GM12878 (cell line): ENCODE data around the gene SUCO. TPM values are rescaled to one million over a fixed set of nuclear protein-coding genes. Genes with fewer than 3 reads are reported as not detected.

Source experiments
- ATAC-seq: fragments of 200-7000 bp; cut with Tn5 transposase; 3 replicates; pipeline ENCODE4 v1.9.1; 2020; ENCODE audit warnings: mild to moderate bottlenecking, moderate library complexity
- BruUV-seq: library from RNA; stranded (reverse); fragments of 400-500 nt; replicated peaks from 2 replicates; lab custom pipeline; 2021; lab: Mats Ljungman, UMichigan
- CTCF ChIA-PET: fragments of 300-600 bp; sonication (Branson Sonifier 250); formaldehyde crosslinking; extraction: SDS; loops from one replicate; lab custom pipeline; 2021; ENCODE audit warnings: inconsistent platforms; lab: Yijun Ruan, JAX
- POLR2A ChIA-PET: fragments of 350-600 bp; formaldehyde crosslinking; extraction: SDS; loops from one replicate; lab custom pipeline; 2021; ENCODE audit warnings: inconsistent platforms; lab: Charles Lee
- RAD21 ChIA-PET: fragments of 300-600 bp; sonication (Branson Sonifier 250); formaldehyde crosslinking; loops from one replicate; lab custom pipeline; 2023; ENCODE audit warnings: antibody characterized with exemption; ENCODE audit not compliant: unreplicated experiment; lab: Charles Lee
- SMC1A ChIA-PET: fragments of 300-600 bp; sonication (Branson Sonifier 250); formaldehyde crosslinking; loops from one replicate; lab custom pipeline; 2023; ENCODE audit not compliant: unreplicated experiment, uncharacterized antibody; lab: Charles Lee
- DNase-seq: peaks from one replicate; pipeline ENCODE4 v3.0.0-alpha.2; 2011; ENCODE audit warnings: low read depth, low spot score
- FAIRE-seq: peaks from 3 replicates; lab custom pipeline; 2011; peaks lifted over from hg19 to GRCh38; lab: Jason Lieb, UNC
- H2AFZ ChIP-seq: 2 replicates; pipeline ENCODE4 v1.6.0; 2011; ENCODE audit warnings: low read depth, low read length, control low read depth; ENCODE audit not compliant: control insufficient read depth
- H3K27ac ChIP-seq: 2 replicates; pipeline ENCODE4 v1.5.1; 2011; ENCODE audit warnings: control low read depth; ENCODE audit not compliant: control insufficient read depth, insufficient read depth
- H3K27me3 ChIP-seq, 2 experiments: replicated peaks in 1 of 2; 2 replicates each; pipeline versions ENCODE4 v1.6.0 to v1.6.1; 2011; ENCODE audit warnings: low read length in 1 of 2; ENCODE audit not compliant: control insufficient read depth in 2 of 2, insufficient read depth in 2 of 2
- H3K36me3 ChIP-seq, 2 experiments: 2 replicates each; pipeline ENCODE4 v1.5.1; 2011; ENCODE audit warnings: low read length in 1 of 2; ENCODE audit not compliant: control insufficient read depth in 2 of 2, insufficient read depth in 2 of 2
- H3K4me1 ChIP-seq: 2 replicates; pipeline ENCODE4 v1.6.1; 2011; ENCODE audit warnings: mild to moderate bottlenecking, low read length, moderate library complexity, mixed read lengths; ENCODE audit not compliant: control insufficient read depth, insufficient read depth
- H3K4me2 ChIP-seq: 2 replicates; pipeline ENCODE4 v1.6.0; 2011; ENCODE audit warnings: control low read depth; ENCODE audit not compliant: control insufficient read depth, insufficient read depth
- H3K4me3 ChIP-seq: fragments of 200-600 bp; sonication (generic); 2 replicates; pipeline ENCODE4 v1.5.1; 2016
- H3K79me2 ChIP-seq: 2 replicates; pipeline ENCODE4 v1.6.0; 2011; ENCODE audit warnings: low read length; ENCODE audit not compliant: control insufficient read depth, insufficient read depth
- H3K9ac ChIP-seq: 2 replicates; pipeline ENCODE4 v1.8.0; 2011; ENCODE audit warnings: low read length, control low read depth, mixed read lengths; ENCODE audit not compliant: control insufficient read depth, insufficient read depth
- H3K9me3 ChIP-seq: replicated peaks from 3 replicates; pipeline ENCODE4 v1.5.1; 2011; ENCODE audit warnings: mild to moderate bottlenecking, low read length; ENCODE audit not compliant: control insufficient read depth, insufficient read depth
- H4K20me1 ChIP-seq: 2 replicates; pipeline ENCODE4 v1.6.0; 2011; ENCODE audit not compliant: control insufficient read depth, insufficient read depth
- JUNB ChIP-seq: IDR thresholded peaks from 2 replicates; pipeline ENCODE4 v1.6.1; 2016; ENCODE audit warnings: antibody characterized with exemption, mild to moderate bottlenecking
- PAX8 ChIP-seq: fragments of 450-650 bp; IDR thresholded peaks from 2 replicates; pipeline ENCODE4 v1.6.1; 2017; ENCODE audit warnings: mild to moderate bottlenecking, moderate library complexity
- POLR2AphosphoS5 ChIP-seq: IDR thresholded peaks from 2 replicates; pipeline ENCODE4 v1.6.1; 2011; ENCODE audit warnings: mild to moderate bottlenecking, low read length, inconsistent platforms
- RUNX3 ChIP-seq: IDR thresholded peaks from 2 replicates; pipeline ENCODE4 v1.6.1; 2012; ENCODE audit warnings: low read length, inconsistent platforms
- SIN3A ChIP-seq: IDR thresholded peaks from 2 replicates; pipeline ENCODE4 v1.6.1; 2012; ENCODE audit warnings: low read depth, low read length, improper control_type of control experiment
- TAF1 ChIP-seq: IDR thresholded peaks from 2 replicates; pipeline ENCODE4 v1.6.1; 2011; ENCODE audit warnings: mild to moderate bottlenecking, low read depth, low read length, borderline replicate concordance
- WGBS: methylation state at CpG from one replicate; pipeline ENCODE4 v1.1.6; 2016; ENCODE audit warnings: low lambda C conversion rate; ENCODE audit not compliant: insufficient replicate concordance, insufficient coverage; ENCODE audit errors: missing lambda C conversion rate; 5-methylcytosine and 5-hydroxymethylcytosine counted together
- in situ Hi-C: fragments of 300-500 bp; cut with MboI; formaldehyde crosslinking; loops from 9 replicates; pipeline ENCODE4 v1.14.3; 2018; ENCODE audit warnings: mixed read lengths
- intact Hi-C: fragments of 100-400 bp; cut with micrococcal nuclease; formaldehyde crosslinking; loops from one replicate; pipeline ENCODE4 v1.14.2; 2022; ENCODE audit not compliant: unreplicated experiment
- polyA plus RNA-seq, 11 experiments: library from polyadenylated mRNA; depleted of rRNA in 4 of 11; unstranded in 6 of 11; stranded (reverse) in 5 of 11; fragments of >200 nt; fragmentation: Nextera tagmentation in 4 of 11; fragmentation: Illumina TruSeq in 1 of 11; extraction: Ambion mirVana in 4 of 11; extraction: Trizol in 1 of 11; gene quantifications; 1 replicate in 1 of 11; 2 replicates in 10 of 11; pipeline versions ENCODE4 v1.2.1 to v1.2.3, GENCODE V29; 2011 to 2016; ENCODE audit warnings: inconsistent platforms in 2 of 11, missing spikeins in 2 of 11, low read depth in 1 of 11
- total RNA-seq, 4 experiments: library from RNA; depleted of rRNA in 3 of 4; stranded (reverse); fragments of >200 nt in 3 of 4; fragmentation: Illumina TruSeq in 1 of 4; extraction: Trizol in 1 of 4; gene quantifications; 2 replicates each; pipeline versions ENCODE4 v1.2.1 to v1.2.3, GENCODE V29; 2013 to 2021
- TF ChIP-seq, protein P1 (sequence below): fragments of 450-650 bp; IDR thresholded peaks from 2 replicates; pipeline ENCODE4 v1.6.1; 2017; ENCODE audit warnings: mild to moderate bottlenecking, low read depth, inconsistent platforms; ENCODE audit not compliant: poor library complexity, severe bottlenecking
- TF ChIP-seq, protein P2 (sequence below): fragments of 450-650 bp; IDR thresholded peaks from 2 replicates; pipeline ENCODE4 v1.6.1; 2017; ENCODE audit warnings: borderline replicate concordance
- TF ChIP-seq, protein P3 (sequence below): IDR thresholded peaks from 2 replicates; pipeline ENCODE4 v1.6.1; 2011; ENCODE audit warnings: low read depth, low read length, improper control_type of control experiment, borderline replicate concordance
- TF ChIP-seq, protein P4 (sequence below): fragments of 450-650 bp; IDR thresholded peaks from 2 replicates; pipeline ENCODE4 v1.6.1; 2017; ENCODE audit warnings: low read depth, mild to moderate bottlenecking, moderate library complexity
- TF ChIP-seq, protein P5 (sequence below): IDR thresholded peaks from 2 replicates; pipeline ENCODE4 v1.6.1; 2012; ENCODE audit warnings: low read depth, low read length, improper control_type of control experiment

Gene SUCO
- total and polyA plus RNA-seq, 10 of the 15 experiments (the other 5 are each of a cell fraction or from before 2014, with no cell fraction given), result 1.7 to 15.3 (median 8.4) TPM

DNA sequence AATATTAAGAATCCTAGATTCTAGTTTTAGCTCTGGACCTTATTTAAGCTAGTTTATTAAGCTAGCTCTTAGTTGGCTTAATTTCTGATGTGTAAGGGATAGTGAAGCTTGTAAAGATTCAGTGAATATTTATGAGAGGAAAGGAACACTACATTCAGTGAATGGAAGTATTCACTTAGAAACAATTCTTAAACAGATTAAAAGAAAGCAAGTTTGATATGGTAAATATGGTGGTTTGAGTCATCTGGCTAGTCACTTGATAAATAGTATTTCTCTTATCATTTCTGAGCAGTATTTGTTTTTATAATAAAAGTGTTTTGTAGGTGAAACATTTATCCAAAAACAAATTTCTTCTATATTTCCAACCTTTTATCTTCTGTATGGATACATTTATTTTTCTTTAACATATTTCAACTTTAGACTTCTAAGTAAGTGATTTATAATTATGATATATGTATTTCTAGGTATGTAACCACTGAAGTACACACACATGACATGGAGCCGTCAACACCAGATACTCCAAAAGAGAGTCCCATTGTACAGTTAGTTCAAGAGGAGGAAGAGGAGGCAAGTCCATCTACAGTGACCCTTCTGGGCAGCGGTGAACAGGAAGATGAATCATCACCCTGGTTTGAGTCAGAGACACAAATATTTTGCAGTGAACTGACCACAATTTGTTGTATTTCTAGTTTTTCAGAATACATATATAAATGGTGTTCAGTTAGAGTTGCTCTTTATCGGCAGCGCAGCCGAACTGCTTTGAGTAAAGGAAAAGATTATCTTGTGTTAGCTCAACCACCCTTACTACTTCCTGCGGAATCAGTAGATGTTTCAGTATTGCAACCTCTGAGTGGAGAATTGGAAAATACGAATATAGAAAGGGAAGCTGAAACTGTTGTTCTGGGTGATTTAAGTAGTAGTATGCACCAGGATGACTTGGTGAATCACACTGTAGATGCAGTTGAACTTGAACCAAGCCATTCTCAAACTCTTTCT is 55.6 kb downstream of the SUCO start (continued):
- TF ChIP-seq, protein P1, sequence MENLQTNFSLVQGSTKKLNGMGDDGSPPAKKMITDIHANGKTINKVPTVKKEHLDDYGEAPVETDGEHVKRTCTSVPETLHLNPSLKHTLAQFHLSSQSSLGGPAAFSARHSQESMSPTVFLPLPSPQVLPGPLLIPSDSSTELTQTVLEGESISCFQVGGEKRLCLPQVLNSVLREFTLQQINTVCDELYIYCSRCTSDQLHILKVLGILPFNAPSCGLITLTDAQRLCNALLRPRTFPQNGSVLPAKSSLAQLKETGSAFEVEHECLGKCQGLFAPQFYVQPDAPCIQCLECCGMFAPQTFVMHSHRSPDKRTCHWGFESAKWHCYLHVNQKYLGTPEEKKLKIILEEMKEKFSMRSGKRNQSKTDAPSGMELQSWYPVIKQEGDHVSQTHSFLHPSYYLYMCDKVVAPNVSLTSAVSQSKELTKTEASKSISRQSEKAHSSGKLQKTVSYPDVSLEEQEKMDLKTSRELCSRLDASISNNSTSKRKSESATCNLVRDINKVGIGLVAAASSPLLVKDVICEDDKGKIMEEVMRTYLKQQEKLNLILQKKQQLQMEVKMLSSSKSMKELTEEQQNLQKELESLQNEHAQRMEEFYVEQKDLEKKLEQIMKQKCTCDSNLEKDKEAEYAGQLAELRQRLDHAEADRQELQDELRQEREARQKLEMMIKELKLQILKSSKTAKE, result no peak
- TF ChIP-seq RUNX3, result peak; percentile 88
- TF ChIP-seq, protein P2, sequence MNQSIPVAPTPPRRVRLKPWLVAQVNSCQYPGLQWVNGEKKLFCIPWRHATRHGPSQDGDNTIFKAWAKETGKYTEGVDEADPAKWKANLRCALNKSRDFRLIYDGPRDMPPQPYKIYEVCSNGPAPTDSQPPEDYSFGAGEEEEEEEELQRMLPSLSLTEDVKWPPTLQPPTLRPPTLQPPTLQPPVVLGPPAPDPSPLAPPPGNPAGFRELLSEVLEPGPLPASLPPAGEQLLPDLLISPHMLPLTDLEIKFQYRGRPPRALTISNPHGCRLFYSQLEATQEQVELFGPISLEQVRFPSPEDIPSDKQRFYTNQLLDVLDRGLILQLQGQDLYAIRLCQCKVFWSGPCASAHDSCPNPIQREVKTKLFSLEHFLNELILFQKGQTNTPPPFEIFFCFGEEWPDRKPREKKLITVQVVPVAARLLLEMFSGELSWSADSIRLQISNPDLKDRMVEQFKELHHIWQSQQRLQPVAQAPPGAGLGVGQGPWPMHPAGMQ, result no peak
- TF ChIP-seq TAF1, result no peak
- no peak for TF ChIP-seq SIN3A
- TF ChIP-seq JUNB, result peak; percentile 81

DNA sequence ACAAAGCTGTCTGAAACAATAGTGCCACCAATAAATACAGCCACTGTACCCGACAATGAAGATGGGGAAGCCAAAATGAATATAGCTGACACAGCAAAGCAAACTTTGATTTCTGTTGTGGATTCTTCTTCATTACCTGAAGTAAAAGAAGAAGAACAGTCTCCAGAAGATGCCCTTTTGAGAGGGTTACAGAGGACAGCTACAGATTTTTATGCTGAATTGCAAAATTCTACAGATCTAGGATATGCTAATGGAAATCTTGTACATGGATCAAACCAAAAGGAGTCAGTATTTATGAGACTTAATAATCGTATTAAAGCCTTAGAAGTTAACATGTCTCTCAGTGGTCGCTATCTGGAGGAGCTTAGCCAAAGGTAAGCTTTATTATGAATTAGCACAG is 56.6 kb downstream of the SUCO start:
- Histone ChIP-seq H2AFZ (no peak overlapping the region), H3K79me2 (no peaks in the 10 kb centered on the region), H3K4me2 (no peak overlapping the region), H3K27me3 (no peaks in the 10 kb centered on the region), H3K9ac (no peak overlapping the region), H3K4me1 (peaks cover 4% of the 10 kb centered on the region; the same call in 1 of the 2 replicates), H4K20me1 (no peaks in the 10 kb centered on the region), H3K36me3 (peaks cover 0 to 14% of the 10 kb centered on the region in 2 experiments; a peak in 3 of 4 replicates), H3K9me3 (no peaks in the 10 kb centered on the region), H3K4me3 (no peak overlapping the region), H3K27ac (no peak overlapping the region)
- BruUV-seq, result TSS peak; percentile 41
- intact Hi-C loops (loop anchor here (10.0 kb wide), 1 partner anchor 135 kb away; no protein-coding TSS in a partner anchor), in situ Hi-C loops (no loop called here)
- ChIA-PET RAD21 (no interaction called here), POLR2A (no interaction called here), SMC1A (interaction anchor here (0.6 to 1.2 kb wide), 4 partner anchors 9 to 41 kb away, joined by 3 read pairs; no protein-coding TSS in a partner anchor), CTCF (interaction anchor here (0.7 to 0.8 kb wide), 2 partner anchors 15 to 587 kb away, joined by 3 to 4 read pairs; no protein-coding TSS in a partner anchor)
- no peak for ATAC-seq
- FAIRE-seq, result no peak
- no peak for DNase-seq
- WGBS, result 95% methylated on average over 3 of the region's 3 CpGs
- TF ChIP-seq, protein P3, sequence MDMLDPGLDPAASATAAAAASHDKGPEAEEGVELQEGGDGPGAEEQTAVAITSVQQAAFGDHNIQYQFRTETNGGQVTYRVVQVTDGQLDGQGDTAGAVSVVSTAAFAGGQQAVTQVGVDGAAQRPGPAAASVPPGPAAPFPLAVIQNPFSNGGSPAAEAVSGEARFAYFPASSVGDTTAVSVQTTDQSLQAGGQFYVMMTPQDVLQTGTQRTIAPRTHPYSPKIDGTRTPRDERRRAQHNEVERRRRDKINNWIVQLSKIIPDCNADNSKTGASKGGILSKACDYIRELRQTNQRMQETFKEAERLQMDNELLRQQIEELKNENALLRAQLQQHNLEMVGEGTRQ, result no peak
- TF ChIP-seq PAX8 (no peak), POLR2AphosphoS5 (no peak)
- TF ChIP-seq, protein P4, sequence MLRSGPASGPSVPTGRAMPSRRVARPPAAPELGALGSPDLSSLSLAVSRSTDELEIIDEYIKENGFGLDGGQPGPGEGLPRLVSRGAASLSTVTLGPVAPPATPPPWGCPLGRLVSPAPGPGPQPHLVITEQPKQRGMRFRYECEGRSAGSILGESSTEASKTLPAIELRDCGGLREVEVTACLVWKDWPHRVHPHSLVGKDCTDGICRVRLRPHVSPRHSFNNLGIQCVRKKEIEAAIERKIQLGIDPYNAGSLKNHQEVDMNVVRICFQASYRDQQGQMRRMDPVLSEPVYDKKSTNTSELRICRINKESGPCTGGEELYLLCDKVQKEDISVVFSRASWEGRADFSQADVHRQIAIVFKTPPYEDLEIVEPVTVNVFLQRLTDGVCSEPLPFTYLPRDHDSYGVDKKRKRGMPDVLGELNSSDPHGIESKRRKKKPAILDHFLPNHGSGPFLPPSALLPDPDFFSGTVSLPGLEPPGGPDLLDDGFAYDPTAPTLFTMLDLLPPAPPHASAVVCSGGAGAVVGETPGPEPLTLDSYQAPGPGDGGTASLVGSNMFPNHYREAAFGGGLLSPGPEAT, result no peak
- TF ChIP-seq, protein P5, sequence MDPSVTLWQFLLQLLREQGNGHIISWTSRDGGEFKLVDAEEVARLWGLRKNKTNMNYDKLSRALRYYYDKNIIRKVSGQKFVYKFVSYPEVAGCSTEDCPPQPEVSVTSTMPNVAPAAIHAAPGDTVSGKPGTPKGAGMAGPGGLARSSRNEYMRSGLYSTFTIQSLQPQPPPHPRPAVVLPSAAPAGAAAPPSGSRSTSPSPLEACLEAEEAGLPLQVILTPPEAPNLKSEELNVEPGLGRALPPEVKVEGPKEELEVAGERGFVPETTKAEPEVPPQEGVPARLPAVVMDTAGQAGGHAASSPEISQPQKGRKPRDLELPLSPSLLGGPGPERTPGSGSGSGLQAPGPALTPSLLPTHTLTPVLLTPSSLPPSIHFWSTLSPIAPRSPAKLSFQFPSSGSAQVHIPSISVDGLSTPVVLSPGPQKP, result no peak
